ENCODE measurements around the gene MGAT3. TPM values are rescaled to one million over a fixed set of nuclear protein-coding genes. Genes with fewer than 3 reads are reported as not detected.

The MGAT3 gene
- total RNA-seq, 1 donor from 2014 or later, result 32.7 TPM

- DNase-seq (ENCODE audit: low spot score, unreplicated experiment), result no peak
- H3K27me3 Mint-ChIP-seq, result peaks cover 5% of the 10 kb centered on the region
- peaks cover 7% of the 10 kb centered on the region for H3K4me1 Mint-ChIP-seq (ENCODE audit: low read depth)
- no peak overlapping the region for H3K27ac Mint-ChIP-seq
- TF ChIP-seq, protein P1, sequence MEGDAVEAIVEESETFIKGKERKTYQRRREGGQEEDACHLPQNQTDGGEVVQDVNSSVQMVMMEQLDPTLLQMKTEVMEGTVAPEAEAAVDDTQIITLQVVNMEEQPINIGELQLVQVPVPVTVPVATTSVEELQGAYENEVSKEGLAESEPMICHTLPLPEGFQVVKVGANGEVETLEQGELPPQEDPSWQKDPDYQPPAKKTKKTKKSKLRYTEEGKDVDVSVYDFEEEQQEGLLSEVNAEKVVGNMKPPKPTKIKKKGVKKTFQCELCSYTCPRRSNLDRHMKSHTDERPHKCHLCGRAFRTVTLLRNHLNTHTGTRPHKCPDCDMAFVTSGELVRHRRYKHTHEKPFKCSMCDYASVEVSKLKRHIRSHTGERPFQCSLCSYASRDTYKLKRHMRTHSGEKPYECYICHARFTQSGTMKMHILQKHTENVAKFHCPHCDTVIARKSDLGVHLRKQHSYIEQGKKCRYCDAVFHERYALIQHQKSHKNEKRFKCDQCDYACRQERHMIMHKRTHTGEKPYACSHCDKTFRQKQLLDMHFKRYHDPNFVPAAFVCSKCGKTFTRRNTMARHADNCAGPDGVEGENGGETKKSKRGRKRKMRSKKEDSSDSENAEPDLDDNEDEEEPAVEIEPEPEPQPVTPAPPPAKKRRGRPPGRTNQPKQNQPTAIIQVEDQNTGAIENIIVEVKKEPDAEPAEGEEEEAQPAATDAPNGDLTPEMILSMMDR (IDR thresholded peaks at IDR 0.05; ENCODE audit: unreplicated experiment), result no peak
- no peaks in the 10 kb centered on the region for H3K36me3 Mint-ChIP-seq (ENCODE audit: insufficient read depth)
- H3K4me3 Mint-ChIP-seq (ENCODE audit: low read depth), result no peak overlapping the region
- no peaks in the 10 kb centered on the region for H3K9me3 Mint-ChIP-seq (ENCODE audit: low read depth)
Measured at GRCh38 chr22:39437791-39438704, 18.8 kb upstream of the MGAT3 start.

GRCh38 chr22:39439170-39439569 is 17.6 kb upstream of the MGAT3 start:
- DNase-seq (ENCODE audit: low spot score, unreplicated experiment), result no peak
- peaks cover 7% of the 10 kb centered on the region for H3K4me1 Mint-ChIP-seq (ENCODE audit: low read depth)
- H3K9me3 Mint-ChIP-seq (ENCODE audit: low read depth), result no peaks in the 10 kb centered on the region
- TF ChIP-seq, protein P1 (IDR thresholded peaks at IDR 0.05; ENCODE audit: unreplicated experiment), result no peak
- H3K27ac Mint-ChIP-seq, result peak overlapping the region; percentile 76
- H3K36me3 Mint-ChIP-seq (ENCODE audit: insufficient read depth), result no peaks in the 10 kb centered on the region
- no peak overlapping the region for H3K4me3 Mint-ChIP-seq (ENCODE audit: low read depth)
- peaks cover 6% of the 10 kb centered on the region for H3K27me3 Mint-ChIP-seq

DNA sequence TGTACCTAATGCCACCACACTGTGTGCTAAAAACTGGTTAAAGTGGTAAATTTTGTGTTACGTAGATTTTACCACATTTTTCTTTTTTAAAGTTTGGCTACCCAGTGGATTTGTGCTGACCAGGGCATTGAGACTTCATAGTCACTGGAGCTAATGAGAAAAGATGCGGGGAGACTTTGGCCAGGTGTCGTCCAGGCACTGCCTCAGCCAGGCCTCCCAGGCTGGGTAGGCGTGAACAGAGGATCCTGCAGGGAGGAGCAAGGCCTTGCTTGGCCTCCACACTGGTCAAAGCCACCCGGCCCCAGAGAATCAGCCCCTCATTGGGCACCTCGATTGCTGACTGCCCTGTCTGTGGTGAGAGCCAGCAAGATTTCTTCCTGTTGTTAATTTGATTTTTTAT is 13.4 kb upstream of the MGAT3 start:
- no peak overlapping the region for H3K27ac Mint-ChIP-seq
- no peak overlapping the region for H3K4me3 Mint-ChIP-seq (ENCODE audit: low read depth)
- H3K9me3 Mint-ChIP-seq (ENCODE audit: low read depth), result no peaks in the 10 kb centered on the region
- peaks cover 8% of the 10 kb centered on the region for H3K27me3 Mint-ChIP-seq
- no peak for DNase-seq (ENCODE audit: low spot score, unreplicated experiment)
- TF ChIP-seq, protein P1 (IDR thresholded peaks at IDR 0.05; ENCODE audit: unreplicated experiment), result no peak
- H3K36me3 Mint-ChIP-seq (ENCODE audit: insufficient read depth), result no peaks in the 10 kb centered on the region
- H3K4me1 Mint-ChIP-seq (ENCODE audit: low read depth), result peaks cover 8% of the 10 kb centered on the region

- DNase-seq (ENCODE audit: low spot score, unreplicated experiment), result no peak
- Mint-ChIP-seq H3K27ac (no peak overlapping the region), H3K27me3 (peaks cover 3% of the 10 kb centered on the region), H3K4me3 (ENCODE audit: low read depth) (no peak overlapping the region), H3K4me1 (ENCODE audit: low read depth) (peaks cover 8% of the 10 kb centered on the region), H3K9me3 (ENCODE audit: low read depth) (no peaks in the 10 kb centered on the region), H3K36me3 (ENCODE audit: insufficient read depth) (no peaks in the 10 kb centered on the region)
- TF ChIP-seq, protein P1 (IDR thresholded peaks at IDR 0.05; ENCODE audit: unreplicated experiment), result no peak
Measured at GRCh38 chr22:39444247-39444800, 12.5 kb upstream of the MGAT3 start.

GRCh38 chr22:39444937-39445465 is 11.8 kb upstream of the MGAT3 start:
- TF ChIP-seq, protein P1 (IDR thresholded peaks at IDR 0.05; ENCODE audit: unreplicated experiment), result no peak
- no peaks in the 10 kb centered on the region for H3K36me3 Mint-ChIP-seq (ENCODE audit: insufficient read depth)
- peaks cover 8% of the 10 kb centered on the region for H3K4me1 Mint-ChIP-seq (ENCODE audit: low read depth)
- no peak overlapping the region for H3K4me3 Mint-ChIP-seq (ENCODE audit: low read depth)
- peaks cover 5% of the 10 kb centered on the region for H3K27me3 Mint-ChIP-seq
- H3K27ac Mint-ChIP-seq, result no peak overlapping the region
- H3K9me3 Mint-ChIP-seq (ENCODE audit: low read depth), result no peaks in the 10 kb centered on the region
- no peak for DNase-seq (ENCODE audit: low spot score, unreplicated experiment)

Measured in progenitor cell of endocrine pancreas (in vitro differentiated cells).